ENCODE data around the gene PDS5B.
"Not testable (repeated sequence)": the region's sequence is repeated elsewhere in the genome, so short reads cannot be mapped to it uniquely, and the experiment has no call there.

PDS5B gene

DNA sequence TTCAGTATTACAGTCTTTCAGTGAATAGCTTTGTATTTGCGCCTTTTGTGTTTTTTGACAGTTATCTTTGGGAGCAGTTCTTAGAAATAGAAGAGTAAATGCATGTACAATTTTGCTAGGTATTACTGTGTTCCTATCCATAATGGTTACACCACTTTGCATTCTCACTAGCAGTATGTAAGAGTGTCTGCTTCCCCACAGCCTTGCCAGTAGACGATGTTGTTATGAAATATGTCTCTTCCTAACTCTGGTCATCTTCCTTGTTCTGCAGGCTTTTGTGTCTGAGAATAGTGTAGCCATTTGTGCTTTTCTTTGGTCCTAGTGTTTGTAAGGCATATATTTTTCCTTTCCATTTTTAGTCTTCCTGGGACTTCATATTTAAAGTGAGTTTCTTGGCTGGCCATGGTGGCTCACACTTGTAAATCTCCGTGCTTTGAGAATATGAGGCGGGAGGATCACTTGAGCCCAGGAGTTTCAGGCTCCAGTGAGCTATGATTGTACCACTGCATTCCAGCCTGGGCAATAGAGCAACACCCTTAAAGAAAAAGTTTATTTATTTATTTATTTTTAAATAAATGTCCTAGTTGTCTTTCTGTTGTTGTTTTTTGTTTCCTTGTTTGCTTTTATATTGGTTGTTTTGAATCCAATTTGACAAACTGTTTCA lies 140.3 kb downstream of the PDS5B start:
- DNase-seq (ENCODE audit: low read depth): no peak

DNA sequence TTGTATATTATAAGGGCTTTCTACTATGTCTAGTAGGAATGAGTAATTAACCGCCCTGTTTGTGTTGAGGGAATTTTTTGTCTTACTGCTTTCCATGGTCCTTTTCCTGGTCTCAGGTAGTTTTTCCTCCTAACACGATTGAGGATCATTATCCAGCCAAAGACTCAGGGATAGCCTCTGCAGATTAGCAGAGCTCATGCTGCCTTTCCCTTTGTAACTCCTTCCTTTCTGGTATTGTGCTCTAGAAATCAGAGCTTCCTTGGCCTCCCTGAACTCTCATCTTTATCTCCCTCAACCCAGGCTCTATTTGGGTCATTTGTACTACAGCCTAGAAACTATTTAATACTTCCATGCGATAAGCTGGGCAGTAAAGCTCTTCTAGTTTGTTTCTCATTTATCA lies 142.1 kb downstream of the PDS5B start:
- DNase-seq (ENCODE audit: low read depth): no peak

GRCh38 chr13:32729097-32729496 lies 142.8 kb downstream of the PDS5B start:
- DNase-seq (ENCODE audit: low read depth): not testable (repeated sequence)

DNA sequence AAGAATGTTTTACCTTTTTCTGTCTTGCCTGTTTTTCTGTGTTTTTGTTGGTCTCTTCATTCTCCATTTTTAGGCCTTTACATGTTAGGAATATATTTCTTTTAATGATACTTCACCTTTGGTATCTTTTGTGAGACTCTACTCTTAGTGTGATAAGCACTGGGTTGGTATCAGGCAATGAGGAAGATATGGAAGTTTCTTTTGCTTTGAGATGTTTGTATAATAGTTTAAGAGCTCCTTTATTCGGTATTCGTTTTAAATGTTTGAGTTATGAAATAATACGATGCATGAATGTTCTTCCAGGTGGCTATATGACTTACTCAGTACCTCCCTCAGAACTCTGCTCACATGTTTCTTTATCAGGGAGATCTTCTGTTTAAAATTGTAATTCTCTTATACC lies 144.8 kb downstream of the PDS5B start:
- DNase-seq (ENCODE audit: low read depth): no peak

DNA sequence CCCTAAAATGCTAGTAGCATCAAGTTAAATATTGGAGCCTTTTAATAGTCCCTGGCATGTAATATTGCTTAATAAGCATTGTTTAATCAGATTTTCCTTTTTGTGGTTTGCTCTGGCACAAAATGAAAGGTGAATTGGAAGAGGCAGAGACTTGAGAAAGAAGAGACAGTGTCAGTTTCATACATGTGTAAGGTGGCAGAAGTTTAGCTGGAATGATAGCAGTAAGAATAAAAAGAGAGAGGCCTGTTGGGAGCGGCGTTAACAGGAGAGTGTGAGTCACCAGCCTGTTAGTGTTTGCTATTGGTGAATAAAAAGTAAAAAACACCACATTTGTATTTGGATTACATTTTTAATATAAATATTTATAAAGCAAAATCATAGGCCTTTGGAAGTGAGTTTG lies 145.3 kb downstream of the PDS5B start:
- DNase-seq (ENCODE audit: low read depth): no peak

GRCh38 chr13:32733690-32734089 lies 147.4 kb downstream of the PDS5B start:
- no peak for DNase-seq (ENCODE audit: low read depth)

DNA sequence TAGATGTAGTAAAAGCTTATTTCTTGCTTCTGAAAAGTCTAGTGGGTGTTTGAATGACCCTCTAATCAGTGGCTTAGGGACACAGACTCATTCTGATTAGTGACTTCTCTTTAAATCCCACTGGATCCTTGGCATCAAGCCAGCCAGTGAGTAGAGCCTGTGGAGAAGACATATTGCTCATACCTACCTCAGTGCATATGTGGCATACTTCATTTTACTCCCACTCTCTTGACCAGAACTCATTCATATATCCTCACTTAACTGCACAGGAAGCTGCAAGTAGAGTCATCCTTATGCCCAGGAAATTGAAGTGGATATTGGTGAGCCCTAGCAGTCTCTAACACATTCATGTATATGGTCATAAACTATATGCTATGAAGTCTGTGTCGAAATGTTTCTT lies 148.3 kb downstream of the PDS5B start:
- DNase-seq (ENCODE audit: low read depth): no peak

DNA sequence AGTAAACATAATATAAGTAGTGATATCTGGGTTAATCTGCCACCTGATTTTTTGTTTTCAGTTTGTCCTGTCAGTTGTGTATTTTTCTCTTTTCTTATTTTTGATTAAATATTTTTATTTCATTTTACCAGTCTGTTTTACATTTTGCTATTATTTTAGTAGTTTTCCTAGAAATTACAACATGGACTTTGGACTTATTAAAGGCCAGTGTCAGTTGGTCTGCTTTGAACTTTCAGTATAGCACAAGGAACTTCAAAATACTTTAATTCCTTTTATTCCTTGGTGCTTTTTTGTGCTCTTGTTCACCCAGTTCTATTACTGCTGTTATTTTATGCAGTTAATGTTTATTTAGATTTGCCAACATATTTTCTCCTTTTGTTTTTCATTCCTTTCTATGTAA lies 149.6 kb downstream of the PDS5B start:
- no peak for DNase-seq (ENCODE audit: low read depth)

- DNase-seq (ENCODE audit: low read depth): no peak
These were observed 150.4 kb downstream of the PDS5B start for GRCh38 chr13:32736648-32737047.

DNA sequence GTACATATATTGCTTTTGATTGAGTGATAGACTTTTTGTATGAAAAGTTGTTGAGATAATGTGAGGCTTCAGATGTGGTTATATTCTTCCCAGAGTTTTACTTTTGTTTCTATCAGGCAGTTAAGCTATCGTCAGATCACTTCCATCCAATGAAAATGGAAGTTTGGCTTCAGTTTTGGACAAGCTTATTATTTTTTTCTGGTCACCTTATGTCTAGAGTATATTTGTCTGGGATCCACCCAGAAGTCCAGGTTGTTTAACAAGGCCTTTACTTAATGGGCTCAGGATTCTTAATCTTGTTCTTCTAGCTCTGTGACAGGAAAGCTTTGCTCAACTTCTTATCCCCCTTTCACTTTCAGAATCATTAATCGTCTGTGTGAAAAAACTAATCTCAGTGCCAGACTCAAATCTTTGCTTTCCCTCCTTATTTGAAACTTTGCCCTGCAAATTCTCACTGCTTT lies 150.9 kb downstream of the PDS5B start:
- DNase-seq (ENCODE audit: low read depth): no peak

GRCh38 chr13:32737679-32738078 lies 151.4 kb downstream of the PDS5B start:
- DNase-seq (ENCODE audit: low read depth): no peak

DNA sequence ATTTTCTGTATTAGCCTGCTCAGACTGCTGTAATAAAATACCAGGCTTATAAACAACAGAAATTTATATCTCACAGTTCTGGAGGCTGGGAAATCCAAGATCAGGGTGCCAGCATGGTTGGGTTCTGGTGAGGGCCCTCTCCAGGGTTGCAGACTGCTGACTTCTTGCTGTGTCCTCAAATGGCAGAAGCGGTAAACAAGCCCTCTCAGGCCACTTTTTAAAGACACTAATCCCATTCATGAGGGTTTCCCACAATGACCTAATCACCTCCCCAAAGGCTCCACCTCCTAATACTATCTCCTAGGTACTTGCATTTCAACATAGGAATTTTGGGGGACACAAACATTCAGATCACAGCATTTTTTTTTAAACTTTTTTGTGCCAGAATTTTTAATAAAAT lies 159.3 kb downstream of the PDS5B start:
- DNase-seq (ENCODE audit: low read depth): no peak

GRCh38 chr13:32746474-32746873 lies 160.2 kb downstream of the PDS5B start:
- DNase-seq (ENCODE audit: low read depth): no peak

DNA sequence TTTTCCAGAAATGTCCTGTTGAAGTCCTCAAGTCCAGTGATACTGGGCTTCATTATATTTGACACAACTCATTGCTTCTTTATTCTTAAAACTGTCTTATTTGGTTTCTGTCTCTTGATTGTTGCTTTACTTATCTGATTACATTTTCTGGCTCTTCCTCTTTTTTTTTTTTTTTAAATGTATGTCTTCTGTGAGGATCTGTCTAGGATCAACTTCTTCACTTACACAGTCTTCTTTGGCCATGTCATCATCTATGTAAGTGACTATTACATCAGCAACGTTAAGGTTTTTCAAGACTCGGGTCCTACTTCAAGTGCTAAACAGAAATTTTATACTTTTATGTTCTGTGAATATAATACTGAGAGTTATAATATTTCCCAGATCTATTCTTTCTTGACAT lies 162.1 kb downstream of the PDS5B start:
- no peak for DNase-seq (ENCODE audit: low read depth)

- DNase-seq (ENCODE audit: low read depth): no peak
These were observed 165.1 kb downstream of the PDS5B start for GRCh38 chr13:32751340-32751739.

GRCh38 chr13:32752311-32752710 lies 166.1 kb downstream of the PDS5B start:
- no peak for DNase-seq (ENCODE audit: low read depth)

DNA sequence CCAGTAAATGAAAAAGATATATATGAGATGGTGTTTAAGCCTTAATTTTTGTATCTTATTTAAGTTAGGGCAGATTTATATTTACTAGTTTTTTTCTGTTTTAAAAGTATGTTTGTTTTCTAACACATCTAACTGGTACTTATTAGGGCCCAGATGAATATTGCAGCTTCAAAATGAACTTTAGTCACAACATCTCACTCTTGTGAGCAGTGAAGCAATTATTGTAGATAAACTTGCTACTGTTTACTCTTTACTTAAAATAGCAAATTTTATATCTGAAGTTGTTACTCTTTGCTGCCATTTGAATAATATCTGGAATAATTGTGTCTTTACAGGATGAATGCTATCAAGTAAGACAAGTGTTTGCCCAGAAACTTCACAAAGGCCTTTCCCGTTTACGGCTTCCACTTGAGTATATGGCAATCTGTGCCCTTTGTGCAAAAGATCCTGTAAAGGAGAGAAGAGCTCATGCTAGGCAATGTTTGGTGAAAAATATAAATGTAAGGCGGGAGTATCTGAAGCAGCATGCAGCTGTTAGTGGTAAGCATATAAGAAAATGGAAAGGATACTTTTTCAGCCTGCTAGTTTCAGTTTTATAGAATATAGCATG lies 166.8 kb downstream of the PDS5B start:
- no peak for DNase-seq (ENCODE audit: low read depth)

- no peak for DNase-seq (ENCODE audit: low read depth)
These were observed 167.9 kb downstream of the PDS5B start for GRCh38 chr13:32754179-32754578.

GRCh38 chr13:32759152-32759551 lies 172.9 kb downstream of the PDS5B start:
- no peak for DNase-seq (ENCODE audit: low read depth)

- DNase-seq (ENCODE audit: low read depth): no peak
These were observed 175.2 kb downstream of the PDS5B start for GRCh38 chr13:32761472-32761871.

- DNase-seq (ENCODE audit: low read depth): no peak
These were observed 192.9 kb downstream of the PDS5B start for GRCh38 chr13:32779119-32779518.

- DNase-seq (ENCODE audit: low read depth): no peak
These were observed 195.7 kb downstream of the PDS5B start for GRCh38 chr13:32781906-32782305.

DNA sequence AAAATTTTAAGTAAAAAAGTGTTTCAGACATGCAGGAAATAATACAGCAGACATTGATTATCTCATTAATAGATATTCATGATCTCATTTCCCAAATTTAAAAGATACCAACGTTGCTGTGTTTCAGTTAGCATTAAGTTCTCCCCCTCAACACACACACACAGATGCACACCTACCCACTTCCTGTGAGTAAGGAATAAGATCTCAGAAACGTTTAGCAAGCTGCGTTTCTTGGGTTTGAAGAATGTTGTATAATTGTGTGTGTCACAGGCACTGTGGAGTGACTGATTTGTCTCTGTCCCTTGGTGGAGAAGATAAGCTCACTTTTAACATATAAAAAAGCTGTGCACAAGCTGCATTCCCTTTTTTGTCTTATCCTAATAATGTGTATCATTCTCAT lies 196.8 kb downstream of the PDS5B start:
- no peak for DNase-seq (ENCODE audit: low read depth)

DNA sequence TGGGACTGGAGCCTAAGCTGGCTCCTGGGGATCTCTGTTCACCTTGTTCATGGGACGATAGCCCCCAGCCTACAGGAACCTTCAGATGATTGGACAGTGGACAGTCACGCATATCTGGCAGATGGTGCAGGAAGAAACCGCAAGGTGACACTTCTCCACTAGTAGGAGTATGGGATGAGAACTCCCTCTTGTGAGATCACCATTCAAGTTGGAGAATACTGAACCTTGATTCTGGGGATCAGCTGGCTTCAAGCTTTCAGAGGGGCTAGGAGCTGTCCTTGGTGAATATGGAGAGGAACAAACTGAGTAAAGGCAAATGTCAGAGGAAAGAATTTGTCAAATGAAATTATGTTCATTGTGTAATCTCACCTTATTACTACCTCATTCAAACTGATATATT lies 204.5 kb downstream of the PDS5B start:
- no peak for DNase-seq (ENCODE audit: low read depth)

Data from activated gamma-delta T cell treated with anti-CD3 and anti-CD28 coated beads, Interleukin-2, amount 50 U/mL, for 16 hours (primary cell).